RWPE1 (cell line): Measurements from ENCODE around the gene CEACAM7.
"Not testable (repeated sequence)": the region's sequence is repeated elsewhere in the genome, so short reads cannot be mapped to it uniquely, and the experiment has no call there.

Source experiments
- CTCF ChIA-PET: fragments of 350-600 bp; sonication (Branson Sonifier 250); formaldehyde crosslinking; extraction: SDS; loops from one replicate; lab custom pipeline; 2021; lab: Yijun Ruan, JAX
- POLR2A ChIA-PET: fragments of 400-600 bp; formaldehyde crosslinking; extraction: SDS; loops from one replicate; lab custom pipeline; 2020; ENCODE audit warnings: antibody characterized with exemption; ENCODE audit not compliant: low non-redundant PET; lab: Yijun Ruan, JAX
- DNase-seq: peaks from one replicate; pipeline ENCODE4 v3.0.0; 2012; ENCODE audit warnings: low spot score
- H3K27ac ChIP-seq: fragments of 450-650 bp; 2 replicates; pipeline ENCODE4 v1.5.1; 2017
- TF ChIP-seq, protein P1 (sequence below): fragments of 450-650 bp; conservative IDR thresholded peaks from 2 replicates; pipeline ENCODE4 v1.5.1; 2017; ENCODE audit warnings: low read depth, mild to moderate bottlenecking

Gene CEACAM7

DNA sequence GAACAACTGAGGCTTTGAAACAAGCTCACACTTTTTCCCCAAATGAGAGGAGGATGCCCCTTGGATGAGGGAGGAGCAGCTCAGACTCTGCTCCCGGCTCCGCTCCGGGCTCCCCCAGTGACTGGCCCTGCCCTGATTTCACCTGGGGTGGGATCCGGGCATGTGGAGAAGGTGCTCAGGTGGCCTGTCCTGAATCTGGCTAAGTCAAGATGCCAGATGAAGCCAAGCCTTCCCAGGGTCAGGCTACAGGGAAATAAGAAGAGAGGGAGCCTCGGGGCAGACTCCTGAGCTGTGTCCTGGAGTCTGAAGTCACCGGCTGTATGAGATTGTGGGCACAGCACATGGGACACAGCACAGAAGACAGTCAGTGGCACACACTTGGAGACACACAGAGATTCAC, 30.7 kb upstream of the CEACAM7 start:
- CTCF ChIA-PET, result interaction anchor here (0.6 kb wide), 2 partner anchors 21 to 24 kb away, joined by 3 to 4 read pairs; no protein-coding TSS in a partner anchor
- DNase-seq, result no peak
- TF ChIP-seq, protein P1, sequence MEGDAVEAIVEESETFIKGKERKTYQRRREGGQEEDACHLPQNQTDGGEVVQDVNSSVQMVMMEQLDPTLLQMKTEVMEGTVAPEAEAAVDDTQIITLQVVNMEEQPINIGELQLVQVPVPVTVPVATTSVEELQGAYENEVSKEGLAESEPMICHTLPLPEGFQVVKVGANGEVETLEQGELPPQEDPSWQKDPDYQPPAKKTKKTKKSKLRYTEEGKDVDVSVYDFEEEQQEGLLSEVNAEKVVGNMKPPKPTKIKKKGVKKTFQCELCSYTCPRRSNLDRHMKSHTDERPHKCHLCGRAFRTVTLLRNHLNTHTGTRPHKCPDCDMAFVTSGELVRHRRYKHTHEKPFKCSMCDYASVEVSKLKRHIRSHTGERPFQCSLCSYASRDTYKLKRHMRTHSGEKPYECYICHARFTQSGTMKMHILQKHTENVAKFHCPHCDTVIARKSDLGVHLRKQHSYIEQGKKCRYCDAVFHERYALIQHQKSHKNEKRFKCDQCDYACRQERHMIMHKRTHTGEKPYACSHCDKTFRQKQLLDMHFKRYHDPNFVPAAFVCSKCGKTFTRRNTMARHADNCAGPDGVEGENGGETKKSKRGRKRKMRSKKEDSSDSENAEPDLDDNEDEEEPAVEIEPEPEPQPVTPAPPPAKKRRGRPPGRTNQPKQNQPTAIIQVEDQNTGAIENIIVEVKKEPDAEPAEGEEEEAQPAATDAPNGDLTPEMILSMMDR, result no peak
- POLR2A ChIA-PET, result no interaction called here
- no peak overlapping the region for H3K27ac ChIP-seq

DNA sequence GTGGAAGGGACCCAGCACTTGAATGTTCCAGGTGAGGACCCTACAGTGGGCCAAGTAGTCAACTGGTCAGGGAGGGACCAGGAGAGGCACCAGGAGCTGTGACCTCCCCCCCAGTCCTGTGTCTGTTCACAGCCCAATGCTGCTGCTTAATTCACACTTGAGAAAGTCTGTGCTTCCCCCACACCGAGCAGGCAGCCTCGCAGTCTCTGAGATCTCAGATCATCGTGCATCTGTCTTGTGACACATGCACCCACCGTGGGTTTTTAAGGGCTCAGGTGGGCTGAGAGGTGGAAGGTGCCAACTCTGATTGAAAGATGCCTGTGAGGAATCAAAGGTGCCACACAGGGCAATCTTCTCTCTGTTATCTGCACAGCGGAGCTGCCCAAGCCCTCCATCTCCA, 26.5 kb upstream of the CEACAM7 start:
- CTCF ChIA-PET, result interaction anchor here (0.5 kb wide), 1 partner anchor 109 kb away, joined by 3 read pairs; no protein-coding TSS in a partner anchor
- POLR2A ChIA-PET, result no interaction called here
- TF ChIP-seq, protein P1, result no peak
- DNase-seq, result no peak
- H3K27ac ChIP-seq, result no peak overlapping the region

DNA sequence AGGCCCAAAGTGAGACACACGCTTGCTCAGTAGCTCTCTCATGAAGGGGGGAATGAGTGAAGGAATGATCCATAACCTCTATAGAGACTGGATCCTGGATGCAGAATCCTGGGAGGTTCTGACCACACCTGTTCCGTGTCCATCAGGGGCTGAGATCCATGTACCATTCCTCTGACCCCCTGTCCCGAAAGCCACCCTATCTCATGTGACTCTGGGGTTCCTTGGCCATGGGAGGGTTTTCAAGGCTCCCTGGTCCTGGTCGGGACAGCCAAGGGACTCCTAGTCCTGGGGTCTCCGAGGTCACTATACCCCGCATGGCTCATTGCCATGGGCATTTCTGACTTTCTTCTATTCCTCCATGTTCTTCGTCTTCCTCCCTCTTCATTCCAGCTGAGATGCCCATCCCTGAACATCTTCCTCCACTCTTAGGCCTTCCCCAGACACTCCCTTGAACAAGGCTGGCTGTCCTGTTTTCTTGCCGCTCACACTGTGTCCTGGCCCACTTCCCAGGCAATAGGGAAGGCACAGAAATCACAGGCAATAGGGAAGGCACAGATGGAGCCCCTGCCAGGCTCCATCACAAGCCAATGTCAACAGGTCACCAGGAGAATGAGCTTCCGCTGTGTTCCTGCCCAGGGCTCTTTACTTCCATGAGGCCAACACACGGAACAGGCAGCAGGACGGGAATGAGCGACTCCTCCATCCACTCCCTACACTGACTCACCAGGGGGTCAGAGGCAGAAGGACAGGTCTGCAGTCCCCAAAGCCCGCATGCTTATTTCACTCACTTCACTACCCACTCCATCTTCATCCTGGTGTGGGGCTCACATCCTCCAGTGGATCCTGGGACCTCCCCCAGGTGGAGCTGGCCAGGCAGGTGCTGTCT, 23.5 kb upstream of the CEACAM7 start:
- TF ChIP-seq, protein P1, result no peak
- CTCF ChIA-PET, result interaction anchor here (0.5 kb wide), 1 partner anchor 261 kb away, joined by 3 read pairs; no protein-coding TSS in a partner anchor
- no peak overlapping the region for H3K27ac ChIP-seq

DNA sequence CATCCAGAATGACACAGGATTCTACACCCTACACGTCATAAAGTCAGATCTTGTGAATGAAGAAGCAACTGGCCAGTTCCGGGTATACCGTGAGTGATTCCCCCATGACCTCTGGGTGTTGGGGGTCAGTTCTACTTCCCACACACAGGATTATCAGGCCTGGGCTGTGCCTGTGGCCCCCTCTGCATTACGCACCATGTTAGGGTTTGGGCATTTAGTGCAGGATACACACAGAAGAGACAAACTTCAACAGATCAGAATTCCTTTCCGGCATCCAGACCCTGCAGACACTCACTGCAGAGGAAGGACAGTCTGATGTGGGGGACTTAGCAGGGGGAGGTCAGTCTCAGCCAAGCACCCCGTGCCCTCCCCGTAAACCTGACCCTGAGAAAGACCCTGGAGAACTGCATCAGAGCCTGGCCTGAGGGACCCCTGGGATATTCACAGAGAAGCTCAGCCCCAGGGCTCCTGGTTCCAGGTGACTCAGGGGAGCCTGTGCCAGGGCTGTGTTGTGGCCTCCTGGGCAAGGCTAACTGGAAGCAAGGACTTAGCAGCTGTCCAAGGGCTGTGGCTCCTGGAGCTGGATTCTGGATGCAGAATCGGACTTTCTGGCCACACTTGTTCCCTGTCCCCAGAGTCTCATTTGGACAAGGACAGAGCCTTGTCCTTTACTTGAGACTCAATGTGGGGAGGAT, 22.0 kb upstream of the CEACAM7 start:
- CTCF ChIA-PET, result interaction anchor here (0.6 kb wide), 1 partner anchor 9 kb away, joined by 3 read pairs; no protein-coding TSS in a partner anchor

More for the DNA sequence above, 23.5 kb upstream of the CEACAM7 start:
- no peak for DNase-seq
- POLR2A ChIA-PET, result no interaction called here

DNA sequence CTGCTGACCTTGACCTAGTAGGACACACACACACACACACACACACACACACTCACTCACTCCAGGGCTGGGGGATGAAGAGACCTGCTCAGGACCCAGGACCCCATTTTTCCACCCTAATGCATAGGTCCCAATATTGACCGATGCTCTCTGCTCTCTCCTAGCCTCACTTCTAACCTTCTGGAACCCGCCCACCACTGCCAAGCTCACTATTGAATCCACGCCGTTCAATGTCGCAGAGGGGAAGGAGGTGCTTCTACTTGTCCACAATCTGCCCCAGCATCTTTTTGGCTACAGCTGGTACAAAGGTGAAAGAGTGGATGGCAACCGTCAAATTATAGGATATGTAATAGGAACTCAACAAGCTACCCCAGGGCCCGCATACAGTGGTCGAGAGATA, 21.4 kb upstream of the CEACAM7 start:
- POLR2A ChIA-PET, result not testable (repeated sequence)

More for the DNA sequence above, 22.0 kb upstream of the CEACAM7 start:
- POLR2A ChIA-PET, result no interaction called here
- no peak for DNase-seq
- TF ChIP-seq, protein P1, result no peak
- no peak overlapping the region for H3K27ac ChIP-seq

DNA sequence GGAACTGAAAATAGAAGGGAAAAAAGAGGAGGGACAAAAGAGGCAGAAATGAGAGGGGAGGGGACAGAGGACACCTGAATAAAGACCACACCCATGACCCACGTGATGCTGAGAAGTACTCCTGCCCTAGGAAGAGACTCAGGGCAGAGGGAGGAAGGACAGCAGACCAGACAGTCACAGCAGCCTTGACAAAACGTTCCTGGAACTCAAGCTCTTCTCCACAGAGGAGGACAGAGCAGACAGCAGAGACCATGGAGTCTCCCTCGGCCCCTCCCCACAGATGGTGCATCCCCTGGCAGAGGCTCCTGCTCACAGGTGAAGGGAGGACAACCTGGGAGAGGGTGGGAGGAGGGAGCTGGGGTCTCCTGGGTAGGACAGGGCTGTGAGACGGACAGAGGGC, 20.4 kb upstream of the CEACAM7 start, which contains the start of gene CEACAM5:
TSS of gene CEACAM5 (plus strand) at position 146 of the 400 bp plus-strand sequence. CDS start at position 252, 106 bp downstream.
- ChIA-PET POLR2A (no interaction called here), CTCF (no interaction called here)
- no peak for DNase-seq
- no peak within 1 kb of the TSS for H3K27ac ChIP-seq
- TF ChIP-seq, protein P1, result no peak

More for the DNA sequence above, 21.4 kb upstream of the CEACAM7 start:
- CTCF ChIA-PET, H3K27ac ChIP-seq, DNase-seq: not testable (repeated sequence)
